ENCODE measurements around the gene PCNX2. TPM values are rescaled to one million over a fixed set of nuclear protein-coding genes. Genes with fewer than 3 reads are reported as not detected.

PCNX2 gene
- total RNA-seq, 1 experiment from 2014 or later = 15.3 TPM

GRCh38 chr1:233105225-233105624, 190.3 kb downstream of the PCNX2 start (continued):
- TF ChIP-seq ZBTB33 (IDR thresholded peaks at IDR 0.05; ENCODE audit: extremely low read depth, insufficient replicate concordance, low read length) (no peak), ATF3 (IDR thresholded peaks at IDR 0.05) (no peak), CTCF (IDR thresholded peaks at IDR 0.05 in 2 of 3, conservative IDR thresholded peaks at IDR 0.05 in 1 of 3; ENCODE audit: borderline replicate concordance in 1 of 3, insufficient read depth in 1 of 3, low read depth in 2 of 3, low read length in 2 of 3) (no peak), SIN3A (IDR thresholded peaks at IDR 0.05; ENCODE audit: low read depth) (no peak), CBX3 (IDR thresholded peaks at IDR 0.05; ENCODE audit: low read depth) (no peak)

- no peaks in the 10 kb centered on the region for H3K36me3 ChIP-seq (ENCODE audit: control insufficient read depth in 1 of 2, insufficient read depth in 2 of 2, low read length in 2 of 2)
- no TSS peak for BruUV-seq (replicated peaks)
- H3K4me1 ChIP-seq (ENCODE audit: control insufficient read depth in 1 of 2, insufficient read depth in 2 of 2, low read length in 2 of 2) = no peaks in the 10 kb centered on the region
- intact Hi-C loops (cut with micrococcal nuclease) = no loop called here
- ChIA-PET CTCF (no interaction called here), POLR2A (no interaction called here), RAD21 (ENCODE audit: low non-redundant PET in 1 of 2, low total read pairs in 2 of 2, uncharacterized antibody in 2 of 2, unreplicated experiment in 2 of 2) (no interaction called here)
- H3K9ac ChIP-seq (ENCODE audit: low read length) = no peak overlapping the region
- H3K4me3 ChIP-seq (replicated peaks in 1 of 2; ENCODE audit: low read depth in 1 of 2, low read length in 2 of 2) = no peak overlapping the region
- H3K79me2 ChIP-seq (ENCODE audit: insufficient read depth, low read length) = no peaks in the 10 kb centered on the region
- no peak overlapping the region for H2AFZ ChIP-seq (ENCODE audit: low read depth, low read length, poor library complexity, severe bottlenecking)
- H3K27ac ChIP-seq (ENCODE audit: low read depth, low read length) = no peak overlapping the region
- no peaks in the 10 kb centered on the region for H3K9me2 ChIP-seq (ENCODE audit: insufficient read depth)
- DNase-seq (ENCODE audit: low read depth, low spot score) (no peak), ATAC-seq (no peak)
- no peaks in the 10 kb centered on the region for H4K20me1 ChIP-seq (ENCODE audit: insufficient read depth)
- no peaks in the 10 kb centered on the region for H3K27me3 ChIP-seq (ENCODE audit: insufficient read depth, low read length)
- TF ChIP-seq EGR1 (IDR thresholded peaks at IDR 0.05; ENCODE audit: low read depth) (no peak), ZBTB33 (IDR thresholded peaks at IDR 0.05; ENCODE audit: extremely low read depth, insufficient replicate concordance, low read length) (no peak), POLR2A (IDR thresholded peaks at IDR 0.05; ENCODE audit: borderline replicate concordance, extremely low read depth, insufficient read depth, insufficient read length) (no peak), RAD21 (IDR thresholded peaks at IDR 0.05; ENCODE audit: low read depth) (no peak), FOSL1 (IDR thresholded peaks at IDR 0.05; ENCODE audit: low read depth) (no peak), ELF1 (IDR thresholded peaks at IDR 0.05; ENCODE audit: borderline replicate concordance, low read depth) (no peak), POLR2AphosphoS5 (IDR thresholded peaks at IDR 0.05; ENCODE audit: low read depth, low read length) (no peak), CTCF (IDR thresholded peaks at IDR 0.05 in 2 of 3, conservative IDR thresholded peaks at IDR 0.05 in 1 of 3; ENCODE audit: borderline replicate concordance in 1 of 3, insufficient read depth in 1 of 3, low read depth in 2 of 3, low read length in 2 of 3) (no peak), SRF (IDR thresholded peaks at IDR 0.05; ENCODE audit: low read depth) (no peak), YY1 (IDR thresholded peaks at IDR 0.05; ENCODE audit: extremely low read depth, insufficient replicate concordance, low read depth, low read length) (no peak), MAX (IDR thresholded peaks at IDR 0.05) (no peak), CEBPB (IDR thresholded peaks at IDR 0.05; ENCODE audit: low read depth) (no peak), EZH2 (IDR thresholded peaks at IDR 0.05) (no peak), JUND (IDR thresholded peaks at IDR 0.05) (no peak), CBX3 (IDR thresholded peaks at IDR 0.05; ENCODE audit: low read depth) (no peak), ZFX (IDR thresholded peaks at IDR 0.05) (no peak)
- no peaks in the 10 kb centered on the region for H3K9me3 ChIP-seq (ENCODE audit: control insufficient read depth in 1 of 2, insufficient read depth in 1 of 2, low read depth in 1 of 2, low read length in 2 of 2)
- no peak overlapping the region for H3K4me2 ChIP-seq (ENCODE audit: low read length)
These were observed 193.2 kb downstream of the PCNX2 start for GRCh38 chr1:233102341-233102740.

Measured in HCT116 (cell line).